Left lung (tissue), 10 donors: Measurements from ENCODE around the gene SSNA1. TPM values are rescaled to one million over a fixed set of nuclear protein-coding genes. Genes with fewer than 3 reads are reported as not detected.

Experiments
- ATAC-seq: fragments of 200-7000 bp; cut with Tn5 transposase; one replicate; pipeline ENCODE4 v1.9.1; 2020; ENCODE audit warnings: moderate library complexity
- DNase-seq, 4 donors: peaks; one replicate each; pipeline ENCODE4 v3.0.0-alpha.2; 2013 to 2020
- H3K27ac ChIP-seq, 2 donors: fragments of 200-600 bp; sonication (generic) in 1 of 2; one replicate each; pipeline versions ENCODE4 v1.5.0 to v1.8.0; 2020 to 2021
- H3K27me3 ChIP-seq, 2 donors: fragments of 200-600 bp; sonication (generic) in 1 of 2; one replicate each; pipeline versions ENCODE4 v1.5.0 to v1.8.0; 2020 to 2021
- H3K36me3 ChIP-seq, 2 donors: fragments of 200-600 bp; sonication (generic) in 1 of 2; one replicate each; pipeline versions ENCODE4 v1.5.0 to v1.8.0; 2020 to 2021
- H3K4me1 ChIP-seq, 2 donors: fragments of 200-600 bp; one replicate each; pipeline ENCODE4 v1.8.0; 2021
- H3K4me3 ChIP-seq, 2 donors: fragments of 200-600 bp; sonication (generic) in 1 of 2; one replicate each; pipeline versions ENCODE4 v1.5.0 to v1.8.0; 2020 to 2021; ENCODE audit warnings: mild to moderate bottlenecking in 1 of 2
- H3K9me3 ChIP-seq, 2 donors: fragments of 200-600 bp; sonication (generic) in 1 of 2; one replicate each; pipeline versions ENCODE4 v1.5.0 to v1.8.0; 2020 to 2021
- CTCF ChIP-seq, 2 donors: fragments of 200-600 bp; sonication (generic) in 1 of 2; IDR thresholded peaks; one replicate each; pipeline versions ENCODE4 v1.5.0 to v1.8.0; 2021; ENCODE audit warnings: antibody characterized with exemption in 2 of 2
- intact Hi-C, 2 donors: fragments of 100-400 bp; cut with DNase I; formaldehyde crosslinking; loops; one replicate each; pipeline versions ENCODE4 v1.11.2 to v1.14.2; 2022
- polyA plus RNA-seq, 6 donors: library from polyadenylated mRNA; unstranded; fragments of 120-200 nt; gene quantifications; one replicate each; pipeline ENCODE4 v1.2.1, GENCODE V29; 2013; ENCODE audit not compliant: insufficient read length in 6 of 6
- total RNA-seq, 2 donors: library from RNA; stranded (reverse); fragmentation: NEBNext Ultra II Directional; extraction: Animal tissue kit (Norgen Biotek cat#: 25700); gene quantifications; one replicate each; pipeline ENCODE4 v1.2.1, GENCODE V29; 2021
- donor health status: DM: no; HTN: yes; CAD: no.
- donor health status: DM: no; HTN: no; CAD: no.

SSNA1 gene
- total and polyA plus RNA-seq, 8 donors, result 38.7 to 68.0 (median 53.3) TPM

DNA sequence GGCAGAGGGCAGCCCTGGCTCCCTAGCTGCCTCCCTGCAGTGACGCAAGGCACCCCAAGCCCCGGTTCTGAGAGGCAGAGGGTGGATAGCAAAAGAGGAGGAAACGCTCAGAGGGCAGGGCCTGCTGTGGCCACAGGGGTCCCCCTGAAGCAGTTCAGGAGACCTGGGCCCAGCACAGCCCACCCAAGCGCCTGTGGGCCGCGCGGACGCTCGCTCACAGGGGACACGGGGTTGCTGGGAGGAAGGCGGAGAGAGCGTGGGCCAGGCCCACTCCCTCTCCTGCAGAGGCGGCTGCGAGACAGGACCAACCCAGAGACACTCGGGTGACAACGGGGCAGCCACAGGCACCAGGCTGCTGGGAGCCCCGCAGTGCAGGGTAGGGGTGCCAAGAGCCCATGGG lies 8.7 kb upstream of the SSNA1 start:
- TF ChIP-seq CTCF (IDR thresholded peaks at IDR 0.05), result no peak
- ATAC-seq (no peak), DNase-seq (no peak)
- Histone ChIP-seq H3K27ac (no peak overlapping the region), H3K27me3 (peaks cover 0 to 13% of the 10 kb centered on the region in 2 donors), H3K4me3 (no peak overlapping the region), H3K4me1 (peaks cover 0 to 6% of the 10 kb centered on the region in 2 donors), H3K9me3 (no peaks in the 10 kb centered on the region), H3K36me3 (peaks cover 0 to 76% of the 10 kb centered on the region in 2 donors)
- intact Hi-C loops, result no loop called here

- DNase-seq (no peak), ATAC-seq (no peak)
- no peak for TF ChIP-seq CTCF (IDR thresholded peaks at IDR 0.05)
- Histone ChIP-seq H3K27ac (no peak overlapping the region), H3K4me1 (peaks cover 0 to 6% of the 10 kb centered on the region in 2 donors), H3K9me3 (no peaks in the 10 kb centered on the region), H3K4me3 (no peak overlapping the region), H3K36me3 (peaks cover 0 to 84% of the 10 kb centered on the region in 2 donors), H3K27me3 (peaks cover 0 to 6% of the 10 kb centered on the region in 2 donors)
- intact Hi-C loops, result no loop called here
Observed at GRCh38 chr9:137180491-137180890, 8.0 kb upstream of the SSNA1 start.

- no peak for ATAC-seq
- Histone ChIP-seq H3K9me3 (no peaks in the 10 kb centered on the region), H3K27me3 (no peaks in the 10 kb centered on the region), H3K4me3 (no peak overlapping the region), H3K36me3 (peaks cover 0 to 92% of the 10 kb centered on the region in 2 donors), H3K4me1 (peaks cover under 1 to 16% of the 10 kb centered on the region in 2 donors), H3K27ac (no peak overlapping the region)
- intact Hi-C loops, result no loop called here
- DNase-seq, result no peak
- no peak for TF ChIP-seq CTCF (IDR thresholded peaks at IDR 0.05)
Observed at GRCh38 chr9:137181680-137182079, 6.8 kb upstream of the SSNA1 start.

GRCh38 chr9:137182836-137183235 lies 5.6 kb upstream of the SSNA1 start:
- Histone ChIP-seq H3K27ac (no peak overlapping the region), H3K4me1 (peaks cover 12 to 27% of the 10 kb centered on the region in 2 donors), H3K4me3 (no peak overlapping the region), H3K36me3 (peaks cover 0 to 87% of the 10 kb centered on the region in 2 donors), H3K27me3 (no peaks in the 10 kb centered on the region), H3K9me3 (no peaks in the 10 kb centered on the region)
- intact Hi-C loops, result no loop called here
- no peak for TF ChIP-seq CTCF (IDR thresholded peaks at IDR 0.05)
- ATAC-seq (no peak), DNase-seq (no peak)

- ATAC-seq (no peak), DNase-seq (no peak)
- Histone ChIP-seq H3K4me3 (no peak overlapping the region), H3K36me3 (peaks cover 0 to 74% of the 10 kb centered on the region in 2 donors), H3K4me1 (peaks cover 13 to 25% of the 10 kb centered on the region in 2 donors), H3K9me3 (no peaks in the 10 kb centered on the region), H3K27me3 (no peaks in the 10 kb centered on the region), H3K27ac (no peak overlapping the region)
- no peak for TF ChIP-seq CTCF (IDR thresholded peaks at IDR 0.05)
- intact Hi-C loops, result no loop called here
Observed at GRCh38 chr9:137183980-137184595, 4.4 kb upstream of the SSNA1 start.
